Measurements from ENCODE around the gene XPO4.
"Not testable (repeated sequence)": the region's sequence is repeated elsewhere in the genome, so short reads cannot be mapped to it uniquely, and the experiment has no call there.

XPO4 gene

DNA sequence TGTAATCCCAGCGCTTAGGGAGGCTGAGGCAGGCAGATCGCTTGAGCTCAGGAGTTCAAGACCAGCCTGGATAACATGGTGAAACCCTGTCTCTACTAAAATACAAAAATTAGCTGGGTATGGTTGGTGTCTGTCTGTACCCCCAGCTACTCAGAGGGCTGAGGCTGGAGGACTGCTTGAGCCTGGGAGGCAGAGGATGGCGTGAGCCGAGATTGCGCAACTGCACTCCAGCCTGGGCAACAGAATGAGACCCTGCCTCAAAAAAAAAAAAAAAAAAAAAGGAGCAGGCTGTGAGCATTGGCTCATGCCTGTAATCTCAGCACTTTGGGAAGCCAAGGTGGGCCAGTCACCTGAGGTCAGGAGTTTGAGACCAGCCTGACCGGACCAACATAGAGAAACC, 12.0 kb downstream of the XPO4 start:
- not testable (repeated sequence) for DNase-seq (ENCODE audit: low read depth)

DNA sequence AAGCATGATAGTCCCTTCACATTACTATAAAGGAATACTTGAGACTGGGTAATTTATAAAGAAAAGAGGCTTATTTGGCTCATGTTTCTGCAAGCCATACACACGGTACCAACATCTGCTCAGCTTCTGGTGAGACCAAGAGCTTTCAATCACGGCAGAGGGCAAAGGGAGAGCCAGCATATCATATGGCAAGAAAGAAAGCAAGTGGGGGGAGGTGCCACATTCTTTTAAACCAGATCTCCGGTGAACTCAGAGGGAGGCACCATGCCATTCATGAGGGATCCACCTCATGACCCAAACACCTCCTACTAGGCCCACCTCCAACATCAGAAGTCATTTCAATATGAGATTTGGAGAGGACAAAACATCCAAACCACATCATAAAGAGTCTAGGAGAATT, 20.3 kb downstream of the XPO4 start:
- DNase-seq (ENCODE audit: low read depth): no peak

DNA sequence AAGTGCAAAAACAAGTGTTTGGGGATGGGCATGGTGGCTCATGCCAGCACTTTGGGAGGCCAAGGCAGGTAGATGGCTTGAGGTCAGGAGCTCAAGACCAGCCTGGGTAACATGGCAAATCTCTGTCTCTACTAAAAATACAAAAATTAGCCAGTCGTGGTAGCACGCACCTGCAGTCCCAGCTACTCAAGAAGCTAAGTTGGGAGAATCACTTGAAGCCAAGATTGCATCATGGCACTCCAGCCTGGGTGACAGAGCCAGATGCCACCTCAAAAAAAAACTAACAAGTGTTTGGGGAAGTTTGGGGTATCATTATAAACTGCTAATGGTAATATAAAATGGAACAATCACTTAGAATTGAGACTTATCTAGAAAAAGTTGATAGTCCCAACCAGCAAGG, 24.6 kb downstream of the XPO4 start:
- DNase-seq (ENCODE audit: low read depth): no peak

DNA sequence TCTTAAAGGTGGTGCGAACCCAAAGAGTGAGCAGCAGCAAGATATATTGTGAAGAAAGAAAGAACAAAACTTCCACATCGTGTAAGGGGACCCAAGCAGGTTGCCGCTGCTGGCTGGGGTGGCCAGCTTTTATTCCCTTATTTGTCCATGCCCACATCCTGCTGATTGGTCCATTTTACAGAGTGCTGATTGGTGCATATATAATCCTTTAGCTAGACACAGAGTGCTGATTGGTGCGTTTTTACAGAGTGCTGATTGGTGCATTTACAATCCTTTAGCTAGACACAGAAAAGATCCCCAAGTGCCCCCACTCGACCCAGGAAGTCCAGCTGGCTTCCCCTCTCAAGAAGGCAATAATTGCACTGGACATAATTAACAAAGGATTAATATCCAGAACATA, 25.7 kb downstream of the XPO4 start:
- DNase-seq (ENCODE audit: low read depth): not testable (repeated sequence)

DNA sequence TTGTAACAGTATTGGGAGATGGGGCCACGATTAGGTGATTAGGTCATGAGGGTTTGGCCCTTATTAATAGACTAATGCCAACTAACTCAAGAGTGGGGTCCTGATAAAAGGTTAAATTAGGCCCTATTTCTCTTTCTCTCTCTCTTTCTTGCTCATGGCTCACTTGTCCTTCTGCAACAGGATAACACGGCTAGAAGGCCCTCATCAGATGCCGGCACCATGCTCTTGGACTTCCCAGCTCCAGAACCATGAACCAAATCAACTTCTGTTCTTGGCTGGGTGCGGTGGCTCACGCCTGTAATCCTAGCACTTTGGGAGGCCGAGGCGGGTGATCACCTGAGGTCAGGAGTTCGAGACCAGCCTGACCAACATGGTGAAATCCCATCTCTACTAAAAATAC, 28.1 kb downstream of the XPO4 start:
- not testable (repeated sequence) for DNase-seq (ENCODE audit: low read depth)

DNA sequence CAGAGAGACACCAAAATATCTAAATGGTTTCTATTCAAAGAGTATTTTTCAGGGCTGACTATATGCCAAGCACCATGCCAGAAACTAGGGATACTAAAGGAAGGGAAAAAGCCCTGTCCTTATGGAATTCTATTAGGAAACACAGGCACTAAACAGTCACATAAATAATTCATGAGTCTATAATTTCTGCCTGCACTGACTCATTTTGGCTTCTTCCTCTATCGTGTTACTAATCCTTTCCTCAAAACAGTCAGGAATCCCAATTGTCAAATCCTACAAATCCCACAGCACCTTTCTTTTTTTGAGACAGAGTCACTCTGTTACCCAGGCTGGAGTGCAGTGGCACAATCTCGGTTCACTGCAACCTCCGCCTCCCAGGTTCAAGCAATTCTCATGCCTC, 29.2 kb downstream of the XPO4 start:
- DNase-seq (ENCODE audit: low read depth): no peak

DNA sequence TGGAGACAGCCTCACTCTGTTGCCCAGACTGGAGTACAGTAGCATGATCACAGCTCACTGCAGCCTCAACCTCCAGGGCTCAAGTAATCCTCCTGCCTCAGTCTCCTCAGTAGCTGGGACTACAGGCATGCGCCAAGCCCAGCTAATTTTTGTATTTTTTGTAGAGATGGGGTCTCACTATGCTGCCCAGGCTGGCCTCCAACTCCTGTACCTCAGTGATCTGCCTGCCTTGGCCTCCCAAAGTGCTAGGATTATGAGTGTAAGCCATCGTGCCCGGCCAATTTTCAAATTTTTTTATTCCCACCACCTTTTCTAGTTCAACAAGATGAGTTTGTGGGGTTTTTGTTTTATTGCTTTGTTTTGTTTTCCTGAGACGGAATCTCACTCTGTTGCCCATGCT, 31.7 kb downstream of the XPO4 start:
- no peak for DNase-seq (ENCODE audit: low read depth)

DNA sequence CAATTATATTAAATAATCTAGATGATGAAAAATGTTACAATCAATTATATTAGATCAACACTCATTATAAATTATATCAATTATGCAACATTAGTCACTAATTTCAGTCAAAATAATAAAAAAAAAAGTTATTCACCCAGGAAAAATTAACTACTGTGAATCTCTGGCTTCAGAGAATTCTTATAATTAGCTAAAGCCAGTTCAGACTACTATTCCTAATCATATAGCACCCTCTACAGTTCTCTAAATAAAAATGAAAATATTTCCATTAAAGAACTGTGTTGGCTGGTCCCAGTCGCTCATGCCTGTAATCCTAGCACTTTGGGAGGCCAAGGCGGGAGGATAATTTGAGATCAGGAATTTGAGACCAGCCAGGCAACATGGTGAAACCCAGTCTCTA, 33.0 kb downstream of the XPO4 start:
- no peak for DNase-seq (ENCODE audit: low read depth)

DNA sequence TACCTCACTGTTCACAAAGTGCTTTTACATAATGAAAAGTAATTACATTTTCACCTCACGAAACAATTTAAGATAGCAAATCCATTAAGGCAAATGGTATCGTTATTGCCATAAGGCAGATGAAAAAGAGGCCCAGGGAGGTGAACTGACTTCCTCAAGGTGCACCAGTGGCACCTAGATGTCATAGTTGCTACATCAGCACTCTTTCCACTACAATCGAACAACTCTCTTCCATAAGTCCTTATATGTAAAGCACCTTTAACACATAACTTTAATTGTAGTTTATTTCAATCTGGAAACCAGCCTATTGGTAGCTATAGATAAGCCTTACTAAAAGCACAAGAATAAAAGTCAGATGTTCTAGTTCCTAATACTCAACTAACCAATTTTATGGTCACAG, 35.1 kb downstream of the XPO4 start:
- no peak for DNase-seq (ENCODE audit: low read depth)

DNA sequence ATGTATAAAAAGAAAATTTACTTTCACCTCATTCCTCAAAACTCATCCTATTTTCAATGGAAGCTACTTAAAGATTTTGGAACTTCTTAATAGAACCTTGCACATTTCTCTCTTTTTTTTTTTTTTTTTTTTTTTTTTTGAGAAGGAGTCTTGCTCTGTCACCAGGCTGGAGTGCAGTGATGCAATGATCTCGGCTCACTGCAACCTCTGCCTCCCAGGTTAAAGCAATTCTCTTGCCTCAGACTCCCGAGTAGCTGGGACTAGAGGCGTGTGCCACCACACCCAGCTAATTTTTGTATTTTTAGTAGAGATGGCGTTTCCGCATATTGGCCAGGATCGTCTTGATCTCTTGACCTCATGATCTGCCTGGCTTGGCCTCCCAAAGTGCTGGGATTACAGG, 40.9 kb downstream of the XPO4 start:
- not testable (repeated sequence) for DNase-seq (ENCODE audit: low read depth)

DNA sequence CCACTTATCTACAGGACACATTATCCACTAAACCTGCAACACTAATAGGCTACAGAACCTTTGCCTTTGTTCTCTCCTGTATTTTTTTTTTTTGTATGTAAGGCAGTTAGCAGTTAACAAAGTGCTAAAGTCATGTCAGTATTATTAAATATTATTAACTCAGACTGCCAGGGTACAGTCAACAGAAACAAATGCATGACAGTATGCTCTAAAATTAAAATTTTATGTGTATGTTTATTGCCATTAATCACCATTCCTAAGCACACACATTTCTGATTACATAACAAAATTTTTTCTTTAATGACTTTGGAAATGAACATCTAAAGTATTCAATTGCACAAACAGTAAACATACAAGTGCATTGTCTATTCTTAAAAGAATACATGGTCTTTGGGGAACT, 41.7 kb downstream of the XPO4 start:
- no peak for DNase-seq (ENCODE audit: low read depth)

DNA sequence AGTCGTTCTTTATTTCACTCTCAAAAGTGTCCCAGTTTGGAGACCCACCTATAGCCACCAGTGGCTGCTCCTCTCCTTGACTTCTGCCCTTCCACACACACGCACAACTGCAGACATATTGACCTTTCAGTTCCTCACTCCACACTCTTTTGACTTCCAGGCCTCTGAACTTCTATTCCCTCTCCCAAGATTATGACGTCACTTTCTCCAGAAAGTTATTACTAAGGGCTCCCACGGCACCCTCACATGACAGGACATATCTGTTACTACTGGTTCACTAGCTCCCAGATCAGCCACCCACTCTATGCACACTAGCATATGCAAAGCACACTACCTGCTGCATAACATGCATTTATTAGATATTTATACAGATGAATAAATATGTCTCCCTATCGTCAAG, 45.9 kb downstream of the XPO4 start:
- DNase-seq (ENCODE audit: low read depth): no peak

DNA sequence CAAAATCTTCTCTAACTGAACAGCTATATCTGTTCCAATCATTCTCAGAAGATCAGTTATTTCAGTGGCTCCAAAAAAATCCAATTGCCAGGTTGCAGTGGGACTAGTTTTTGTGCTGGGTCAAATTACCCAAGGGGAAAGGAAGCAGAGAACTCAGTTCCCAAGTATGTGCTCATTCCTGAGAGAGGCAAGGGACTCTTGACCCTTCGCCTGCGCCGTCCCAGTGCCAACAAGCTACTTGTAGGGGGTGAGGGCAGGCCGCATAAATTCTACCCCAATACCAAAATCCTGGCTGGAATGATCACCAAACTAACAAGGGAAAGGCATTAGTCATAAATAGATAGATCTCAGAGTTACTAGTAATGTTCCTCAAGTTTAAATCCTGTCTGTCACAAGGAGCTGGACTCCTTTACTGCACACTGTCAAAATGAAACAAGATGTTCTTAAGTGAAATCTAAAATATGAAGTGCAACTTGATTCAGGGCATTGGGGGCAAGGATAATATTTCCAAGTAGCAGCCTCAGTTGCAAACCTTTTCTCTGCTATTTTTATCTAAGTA, 50.6 kb downstream of the XPO4 start:
- DNase-seq (ENCODE audit: low read depth): no peak

DNA sequence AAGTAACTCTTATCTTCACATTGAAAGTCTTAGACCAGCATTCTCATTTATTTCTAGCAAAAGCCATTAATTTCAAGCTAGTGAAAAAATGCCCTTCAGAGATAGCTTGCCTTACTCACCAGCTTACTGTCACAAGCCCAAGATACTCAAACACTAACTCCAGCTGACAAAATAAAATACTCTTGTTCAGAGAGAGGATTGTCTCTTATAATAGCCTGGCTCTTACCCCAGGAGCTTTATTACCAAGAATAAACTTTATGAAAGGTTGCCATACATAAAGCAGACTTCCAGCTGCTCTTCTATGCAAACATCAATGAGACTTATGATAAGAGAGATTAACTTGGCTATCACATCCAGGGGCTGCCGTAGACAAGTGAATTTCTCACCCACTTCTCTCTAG, 53.6 kb downstream of the XPO4 start:
- DNase-seq (ENCODE audit: low read depth): no peak

DNA sequence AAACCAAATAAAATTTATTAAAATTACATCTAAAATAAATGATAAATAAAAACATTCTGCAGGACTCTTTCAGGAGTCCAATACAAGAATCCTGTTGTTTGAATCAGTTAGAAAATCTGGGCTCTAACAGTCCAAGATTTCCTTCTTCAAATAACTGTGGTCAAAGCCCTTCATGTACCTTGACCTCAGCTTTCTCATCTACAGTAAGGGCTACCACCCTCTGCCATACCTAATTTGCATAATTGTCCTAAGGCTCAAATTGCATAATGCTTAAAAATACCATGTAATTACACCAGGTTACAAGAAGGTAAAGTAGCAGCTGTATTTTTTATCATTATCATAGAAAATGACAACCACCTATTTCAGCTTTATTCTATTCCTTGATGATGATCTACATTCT, 54.3 kb downstream of the XPO4 start:
- no peak for DNase-seq (ENCODE audit: low read depth)

DNA sequence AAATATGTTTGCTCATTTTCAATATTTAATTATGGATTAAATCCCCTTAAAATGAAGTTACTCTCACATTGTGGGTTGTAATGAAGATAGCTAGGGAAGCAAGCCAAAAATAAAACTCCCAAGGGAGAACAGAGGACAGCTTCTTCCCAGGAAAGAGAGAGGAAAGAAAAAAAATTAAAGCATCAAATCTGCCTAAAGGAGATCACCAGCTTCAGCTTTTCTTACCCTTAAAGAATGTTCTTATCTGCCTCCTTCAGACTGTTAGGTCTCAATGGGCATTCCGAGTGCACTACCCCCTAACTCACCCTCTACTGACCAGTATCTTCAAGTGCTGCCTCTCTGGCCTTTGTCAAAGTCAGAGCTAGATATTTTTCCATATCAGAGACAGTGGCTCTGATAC, 55.2 kb downstream of the XPO4 start:
- DNase-seq (ENCODE audit: low read depth): no peak

DNA sequence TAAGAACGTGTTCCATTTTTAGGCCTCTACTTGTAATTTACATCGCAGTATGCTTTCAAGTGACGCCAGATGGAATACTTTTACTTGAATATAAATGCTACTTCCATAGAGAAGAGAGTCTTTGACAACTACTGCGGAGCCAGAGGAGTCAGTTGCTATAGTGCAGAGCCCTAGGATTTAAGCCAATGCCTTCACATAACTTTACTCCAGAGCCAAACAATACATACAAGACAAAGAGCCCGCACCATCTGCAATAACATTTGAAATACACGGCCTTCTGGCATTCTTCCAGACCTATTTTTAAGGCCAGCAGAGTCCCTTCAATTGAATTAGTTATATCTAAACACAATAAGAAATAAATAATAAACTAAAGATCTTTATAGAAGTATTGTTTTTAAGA, 59.4 kb downstream of the XPO4 start:
- DNase-seq (ENCODE audit: low read depth): no peak

DNA sequence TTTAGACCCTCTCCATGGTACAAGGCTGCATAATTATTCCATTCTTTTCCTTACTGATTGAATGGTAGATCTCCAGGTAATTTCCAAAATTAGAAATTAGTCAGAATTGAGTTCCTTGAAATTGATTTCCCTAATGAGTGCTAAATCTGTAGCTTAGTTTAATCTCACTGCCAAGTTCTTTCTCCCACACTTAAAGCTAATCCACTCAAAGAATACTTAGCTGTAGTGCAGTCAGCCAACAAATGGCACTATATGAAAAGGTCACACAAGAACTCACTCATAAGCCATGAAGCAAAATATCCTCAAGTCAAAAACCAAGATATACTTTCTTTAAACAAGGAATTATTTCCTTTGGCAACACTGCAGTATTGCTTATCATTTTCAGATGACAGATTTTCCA, 62.0 kb downstream of the XPO4 start:
- DNase-seq (ENCODE audit: low read depth): no peak

DNA sequence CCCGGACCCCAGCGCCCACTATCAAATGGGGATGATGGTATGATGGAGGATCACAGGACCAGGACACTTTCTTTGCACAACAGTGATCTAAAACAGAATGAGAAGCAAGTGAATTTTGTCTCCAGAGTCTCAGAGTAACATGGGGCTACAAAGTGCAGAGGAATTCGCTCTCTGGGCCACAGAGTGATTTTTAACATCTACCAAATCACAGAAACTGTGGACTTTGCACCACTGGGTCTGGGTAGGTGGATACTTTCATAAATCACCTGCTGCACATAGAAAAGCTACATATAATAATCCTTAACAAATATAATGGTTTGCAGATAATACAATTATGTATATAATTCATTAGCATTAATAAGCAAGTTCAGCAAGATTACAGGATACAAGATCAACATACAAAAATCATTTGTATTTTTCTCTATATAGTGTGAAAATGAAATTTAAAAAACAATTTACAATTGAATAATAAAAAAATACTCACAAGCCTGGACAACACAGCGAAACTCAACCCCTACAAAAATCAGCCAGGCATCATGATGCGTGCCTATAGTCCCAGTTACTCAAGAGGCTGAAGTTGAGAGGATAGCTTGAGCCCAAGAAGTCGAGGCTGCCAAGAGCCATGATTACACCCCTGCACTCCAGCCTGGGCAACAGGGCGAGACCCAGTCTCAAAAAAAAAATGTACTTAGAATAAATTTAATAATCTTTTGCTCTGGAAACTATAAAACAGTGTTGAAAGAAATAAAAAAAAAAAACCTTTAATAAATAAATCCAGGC, 68.5 kb downstream of the XPO4 start:
- no peak for DNase-seq (ENCODE audit: low read depth)

DNA sequence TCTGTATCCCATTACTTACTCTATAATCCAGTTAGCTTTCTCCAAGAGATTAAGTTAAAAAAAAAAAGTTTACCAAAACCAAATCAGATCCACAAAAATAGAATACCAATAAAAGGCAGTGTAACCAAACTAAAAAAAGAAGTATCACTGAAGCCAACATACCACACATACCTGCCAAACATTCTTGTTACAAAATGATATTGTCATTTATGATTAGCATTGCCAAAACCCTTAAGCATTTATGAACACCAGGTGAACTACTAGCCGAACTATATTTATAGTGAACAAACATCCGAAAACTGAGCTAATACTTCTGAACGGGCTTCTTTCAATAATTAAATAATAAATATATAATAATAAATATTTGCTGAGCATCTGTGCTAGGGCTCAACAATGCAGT, 69.7 kb downstream of the XPO4 start:
- no peak for DNase-seq (ENCODE audit: low read depth)

DNA sequence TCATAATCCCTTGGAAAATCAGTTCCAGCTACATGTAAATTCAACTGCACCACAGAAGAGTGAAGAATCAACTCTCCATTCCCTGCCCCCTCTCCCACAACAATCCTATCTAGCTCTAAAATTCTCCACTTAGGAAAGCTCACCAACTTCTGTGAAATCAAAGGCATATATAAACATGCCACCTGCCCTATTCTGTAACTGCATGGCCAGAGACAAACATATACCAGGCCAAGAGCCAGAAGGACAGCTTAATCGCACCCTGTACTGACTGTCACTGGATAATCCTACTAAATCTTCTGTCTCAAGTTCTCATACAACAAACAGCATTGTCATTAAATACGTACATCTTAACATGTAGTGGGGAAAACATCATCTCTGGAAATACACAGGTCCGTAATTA, 70.6 kb downstream of the XPO4 start:
- no peak for DNase-seq (ENCODE audit: low read depth)

DNA sequence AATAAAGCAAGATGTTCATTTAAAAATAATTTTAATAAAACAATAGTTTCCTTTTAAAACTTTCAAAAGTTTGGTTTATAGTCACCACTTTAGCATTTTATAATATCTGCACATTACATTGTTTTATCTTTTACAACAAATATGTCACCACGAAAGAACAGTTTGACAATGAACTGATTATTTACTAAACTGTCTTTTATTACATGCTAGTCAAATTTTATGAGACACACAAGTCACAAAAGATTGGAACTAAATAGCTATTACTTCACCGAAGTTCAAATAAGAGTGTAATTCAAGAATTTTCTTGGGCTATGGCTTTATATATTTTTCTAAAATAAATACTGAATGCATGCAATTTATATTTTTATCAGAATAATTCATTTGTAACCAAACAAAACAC, 71.3 kb downstream of the XPO4 start:
- DNase-seq (ENCODE audit: low read depth): no peak

DNA sequence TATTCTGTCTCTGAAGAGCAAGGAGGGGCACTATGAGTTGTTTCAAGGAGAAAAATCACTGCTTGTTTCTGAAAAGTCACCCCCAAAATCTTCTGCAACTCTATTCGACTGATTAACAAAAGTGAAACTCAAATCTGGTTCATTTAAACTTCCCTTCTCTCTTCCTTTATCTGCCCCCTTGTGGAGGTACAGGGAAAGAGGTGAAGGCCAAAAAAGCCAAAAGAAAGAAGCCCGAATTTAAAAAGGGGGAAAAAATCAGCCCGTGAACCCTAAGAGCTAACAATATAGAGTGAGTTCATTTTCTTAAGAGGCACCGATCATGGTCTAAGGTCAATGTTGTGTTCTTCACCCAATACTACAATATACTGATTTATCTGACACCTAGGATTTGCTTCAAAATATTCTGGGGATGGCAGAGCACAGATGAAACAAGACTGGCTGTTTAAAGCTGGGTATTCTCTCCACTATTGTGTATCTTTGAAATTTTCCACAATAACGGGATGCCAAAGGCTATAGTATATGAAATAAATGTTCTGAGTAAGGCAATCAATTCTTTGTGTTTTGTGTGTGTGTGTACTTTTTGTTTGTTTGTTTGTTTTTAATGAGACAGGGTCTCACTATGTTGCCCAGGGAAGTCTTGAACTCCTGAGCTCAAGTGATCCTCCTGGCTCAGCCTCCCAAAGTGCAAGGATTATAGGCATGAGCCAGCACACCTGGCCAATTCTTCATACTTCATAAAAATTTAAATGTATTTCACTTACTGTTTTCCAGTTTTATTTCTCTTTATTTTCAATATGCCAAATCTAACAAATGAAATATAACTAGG, 73.8 kb downstream of the XPO4 start:
- no peak for DNase-seq (ENCODE audit: low read depth)

Measured in stimulated activated CD8-positive, alpha-beta memory T cell treated with anti-CD3 and anti-CD28 coated beads, Interleukin-4, amount 100 ng/mL, for 24 hours (primary cell).